K562 (cell line): Measurements from ENCODE around the gene POU4F3. TPM values are rescaled to one million over a fixed set of nuclear protein-coding genes. Genes with fewer than 3 reads are reported as not detected.

ENCODE experiments used
- ATAC-seq: fragments of 200-7000 bp; cut with Tn5 transposase; 3 replicates; pipeline ENCODE4 v1.9.1; 2020; ENCODE audit warnings: moderate library complexity
- BruUV-seq: library from RNA; stranded (reverse); fragments of 400-500 nt; replicated peaks from 2 replicates; lab custom pipeline; 2021; lab: Mats Ljungman, UMichigan
- CTCF ChIA-PET: fragments of 300-600 bp; formaldehyde crosslinking; extraction: SDS; loops from one replicate; lab custom pipeline; 2021; ENCODE audit warnings: low intra/inter-chr PET ratio; lab: Yijun Ruan, JAX
- POLR2A ChIA-PET: fragments of 300-600, 350-650 bp; sonication (Branson Sonifier 250); formaldehyde crosslinking; extraction: SDS; loops from one replicate; lab custom pipeline; 2021; ENCODE audit warnings: antibody characterized with exemption, inconsistent platforms; lab: Yijun Ruan, JAX
- DNase-seq, 4 experiments: peaks; one replicate each; pipeline versions ENCODE4 v3.0.0 to v3.0.0-alpha.2; 2011 to 2018; ENCODE audit warnings: low spot score in 3 of 4, mixed read lengths in 3 of 4; ENCODE audit errors: extremely low read depth in 1 of 4
- FAIRE-seq: peaks from 2 replicates; lab custom pipeline; 2011; peaks lifted over from hg19 to GRCh38; lab: Jason Lieb, UNC
- H2AFZ ChIP-seq: 2 replicates; pipeline ENCODE4 v1.6.0; 2011; ENCODE audit warnings: low read depth, low read length, control low read depth, inconsistent platforms
- H3K27ac ChIP-seq: fragments of 200-600 bp; 3 replicates; pipeline ENCODE4 v1.8.0; 2011; ENCODE audit warnings: low read depth, mild to moderate bottlenecking, control low read depth, inconsistent platforms, low read length, moderate library complexity, mixed read lengths; ENCODE audit errors: extremely low read depth
- H3K27me3 ChIP-seq, 2 experiments: fragments of 300-600 bp in 1 of 2; 2 replicates in 1 of 2; 3 replicates in 1 of 2; pipeline versions ENCODE4 v1.6.0 to v1.8.0; 2011; ENCODE audit warnings: inconsistent platforms in 2 of 2, low read length in 2 of 2, mild to moderate bottlenecking in 1 of 2, mixed read lengths in 1 of 2, moderate library complexity in 1 of 2; ENCODE audit not compliant: control insufficient read depth in 2 of 2, insufficient read depth in 2 of 2
- H3K36me3 ChIP-seq: fragments of 300-600 bp; 3 replicates; pipeline ENCODE4 v1.8.0; 2011; ENCODE audit warnings: mild to moderate bottlenecking, low read length, inconsistent platforms; ENCODE audit not compliant: control insufficient read depth, insufficient read depth
- H3K4me1 ChIP-seq, 2 experiments: fragments of 200-600 bp in 1 of 2; replicated peaks in 1 of 2; 2 replicates in 1 of 2; 3 replicates in 1 of 2; pipeline versions ENCODE4 v1.5.1 to v1.8.0; 2011; ENCODE audit warnings: inconsistent platforms in 2 of 2, low read length in 2 of 2, mild to moderate bottlenecking in 1 of 2, mixed read lengths in 1 of 2, moderate library complexity in 1 of 2; ENCODE audit not compliant: control insufficient read depth in 2 of 2, insufficient read depth in 2 of 2
- H3K4me2 ChIP-seq: 2 replicates; pipeline ENCODE4 v1.6.1; 2011; ENCODE audit warnings: low read length, control low read depth, inconsistent platforms, mixed read lengths; ENCODE audit not compliant: insufficient read depth
- H3K4me3 ChIP-seq: fragments of 200-600 bp; sonication (generic), shearing (Covaris generic); 2 replicates; pipeline ENCODE4 v1.5.1; 2016; ENCODE audit warnings: control low read depth, inconsistent platforms
- H3K79me2 ChIP-seq: fragments of 200-600 bp; 3 replicates; pipeline ENCODE4 v1.8.0; 2011; ENCODE audit warnings: low read length, inconsistent platforms; ENCODE audit not compliant: control insufficient read depth, insufficient read depth
- H3K9ac ChIP-seq, 2 experiments: 2 replicates each; pipeline versions ENCODE4 v1.6.0 to v1.6.1; 2011; ENCODE audit warnings: low read depth in 2 of 2, low read length in 2 of 2, control low read depth in 1 of 2, inconsistent platforms in 1 of 2, mild to moderate bottlenecking in 1 of 2, mixed read lengths in 1 of 2; ENCODE audit not compliant: insufficient read depth in 1 of 2
- H3K9me1 ChIP-seq: one replicate; pipeline ENCODE4 v1.6.0; 2011; ENCODE audit warnings: inconsistent platforms, mild to moderate bottlenecking, low read length, moderate library complexity; ENCODE audit not compliant: control insufficient read depth, insufficient read depth
- H3K9me3 ChIP-seq: replicated peaks from 2 replicates; pipeline ENCODE4 v1.5.1; 2011; ENCODE audit warnings: low read depth, low read length, inconsistent platforms; ENCODE audit not compliant: control insufficient read depth, insufficient read depth
- H4K20me1 ChIP-seq: replicated peaks from 2 replicates; pipeline ENCODE4 v1.6.1; 2011; ENCODE audit warnings: low read length, inconsistent platforms, mixed read lengths; ENCODE audit not compliant: control insufficient read depth, insufficient read depth
- BCL6 ChIP-seq: fragments of 250-450 bp; sonication (Bioruptor Pico); IDR thresholded peaks from 2 replicates; pipeline ENCODE4 v1.4.0; 2020
- BDP1 ChIP-seq: IDR thresholded peaks from 3 replicates; pipeline ENCODE4 v1.6.1; 2011; ENCODE audit not compliant: insufficient read length, insufficient read depth
- BRF1 ChIP-seq: IDR thresholded peaks from 3 replicates; pipeline ENCODE4 v1.6.1; 2011; ENCODE audit warnings: borderline replicate concordance, mild to moderate bottlenecking; ENCODE audit not compliant: insufficient read length; ENCODE audit errors: extremely low read depth
- BRF2 ChIP-seq: IDR thresholded peaks from 3 replicates; pipeline ENCODE4 v1.6.1; 2011; ENCODE audit warnings: borderline replicate concordance, mild to moderate bottlenecking; ENCODE audit not compliant: insufficient read length, insufficient read depth
- CBX3 ChIP-seq, 2 experiments: IDR thresholded peaks; 1 replicate in 1 of 2; 2 replicates in 1 of 2; pipeline ENCODE4 v1.6.1; 2012; ENCODE audit warnings: inconsistent platforms in 2 of 2, low read length in 2 of 2, borderline replicate concordance in 1 of 2, control low read depth in 1 of 2
- FOXJ3 ChIP-seq: sonication (generic); formaldehyde crosslinking; IDR thresholded peaks from 2 replicates; pipeline ENCODE4 v1.4.0; 2020; ENCODE audit warnings: mild to moderate bottlenecking, missing genetic modification reagents
- FOXM1 ChIP-seq, 2 experiments: fragments of 450-650 bp in 1 of 2; sonication (generic) in 1 of 2; formaldehyde crosslinking in 1 of 2; IDR thresholded peaks; 2 replicates each; pipeline versions ENCODE4 v1.6.1 to v1.9.0; 2017 to 2022; ENCODE audit warnings: low read depth in 2 of 2, mild to moderate bottlenecking in 2 of 2, missing genetic modification reagents in 1 of 2, moderate library complexity in 1 of 2
- GABPB2 ChIP-seq: fragments of 250-450 bp; sonication (Bioruptor Pico); conservative IDR thresholded peaks from 2 replicates; pipeline ENCODE4 v1.5.1; 2021; ENCODE audit warnings: mild to moderate bottlenecking
- IFI16 ChIP-seq: fragments of 250-450 bp; sonication (Bioruptor Pico); IDR thresholded peaks from 2 replicates; pipeline ENCODE4 v2.1.2; 2022; ENCODE audit warnings: mild to moderate bottlenecking, inconsistent platforms
- MIER1 ChIP-seq: fragments of 450-650 bp; IDR thresholded peaks from 2 replicates; pipeline ENCODE4 v1.6.1; 2016; ENCODE audit warnings: antibody characterized with exemption, mild to moderate bottlenecking, low read depth
- MTA3 ChIP-seq: fragments of 450-650 bp; formaldehyde crosslinking; IDR thresholded peaks from 2 replicates; pipeline ENCODE4 v1.6.1; 2017; ENCODE audit warnings: mild to moderate bottlenecking, borderline replicate concordance
- MYBL2 ChIP-seq, 2 experiments: fragments of 450-650 bp in 1 of 2; sonication (generic) in 1 of 2; formaldehyde crosslinking in 1 of 2; IDR thresholded peaks; 2 replicates each; pipeline versions ENCODE4 v1.6.1 to v1.8.1; 2017 to 2022; ENCODE audit warnings: borderline replicate concordance in 1 of 2, inconsistent platforms in 1 of 2, low read depth in 1 of 2, mild to moderate bottlenecking in 1 of 2, missing genetic modification reagents in 1 of 2, moderate library complexity in 1 of 2
- NUFIP1 ChIP-seq: fragments of 450-650 bp; IDR thresholded peaks from 2 replicates; pipeline ENCODE4 v1.6.1; 2018; ENCODE audit not compliant: partially characterized antibody
- TEAD1 ChIP-seq, 2 experiments: fragments of 450-650 bp in 1 of 2; sonication (generic) in 1 of 2; formaldehyde crosslinking; IDR thresholded peaks; 2 replicates each; pipeline versions ENCODE4 v1.4.0 to v1.8.0; 2020 to 2022; ENCODE audit warnings: mild to moderate bottlenecking in 2 of 2, missing genetic modification reagents in 1 of 2
- THAP7 ChIP-seq: fragments of 250-450 bp; sonication (Bioruptor Pico); IDR thresholded peaks from 2 replicates; pipeline ENCODE4 v1.5.0; 2021
- ZNF12 ChIP-seq: sonication (generic); formaldehyde crosslinking; IDR thresholded peaks from 2 replicates; pipeline ENCODE4 v1.4.0; 2020; ENCODE audit warnings: mild to moderate bottlenecking, missing genetic modification reagents
- ZNF583 ChIP-seq: fragments of 250-450 bp; sonication (Bioruptor Pico); IDR thresholded peaks from 2 replicates; pipeline ENCODE4 v1.4.0; 2020
- ZNF668 ChIP-seq: fragments of 250-450 bp; sonication (Bioruptor Pico); IDR thresholded peaks from 2 replicates; pipeline ENCODE4 v1.8.0; 2022; ENCODE audit warnings: mild to moderate bottlenecking, inconsistent platforms
- ZNF79 ChIP-seq: fragments of 250-450 bp; sonication (Bioruptor Pico); IDR thresholded peaks from 2 replicates; pipeline ENCODE4 v1.4.0; 2020; ENCODE audit warnings: low read depth, mild to moderate bottlenecking, moderate library complexity
- WGBS: fragments of 100-300 bp; shearing (Covaris generic); methylation state at CpG from one replicate; pipeline ENCODE4 v1.1.6; 2016; ENCODE audit warnings: low coverage, mixed read lengths; ENCODE audit not compliant: insufficient coverage; ENCODE audit errors: missing lambda C conversion rate; 5-methylcytosine and 5-hydroxymethylcytosine counted together
- in situ Hi-C: fragments of 300-500 bp; cut with MboI; formaldehyde crosslinking; loops from 4 replicates; pipeline ENCODE4 v1.15.0; 2018; ENCODE audit warnings: inconsistent platforms, mixed read lengths
- intact Hi-C: fragments of 100-400 bp; cut with micrococcal nuclease; formaldehyde crosslinking; loops from 2 replicates; pipeline ENCODE4 v1.14.2; 2022
- polyA plus RNA-seq, 8 experiments: library from polyadenylated mRNA; depleted of rRNA in 4 of 8; stranded (reverse) in 5 of 8; unstranded in 3 of 8; fragments of >200 nt; fragmentation: Nextera tagmentation in 2 of 8; fragmentation: Illumina TruSeq in 1 of 8; extraction: Ambion mirVana in 2 of 8; extraction: Trizol in 1 of 8; gene quantifications; 2 replicates each; pipeline versions ENCODE4 v1.2.1 to v1.2.3, GENCODE V29; 2011 to 2014; ENCODE audit warnings: inconsistent platforms in 1 of 8, missing spikeins in 1 of 8
- total RNA-seq, 7 experiments: library from RNA; depleted of rRNA in 6 of 7; stranded (reverse); fragments of >200 nt in 6 of 7; fragmentation: Illumina TruSeq in 2 of 7; extraction: Trizol in 2 of 7; gene quantifications; 2 replicates each; pipeline versions ENCODE4 v1.2.1 to v1.2.3, GENCODE V29; 2011 to 2021; ENCODE audit warnings: low replicate concordance in 1 of 7
- TF ChIP-seq, protein P1 (sequence below): fragments of 450-650 bp; formaldehyde crosslinking; conservative IDR thresholded peaks from 2 replicates; pipeline ENCODE4 v1.4.0; 2022; ENCODE audit warnings: mild to moderate bottlenecking, missing genetic modification characterization

POU4F3 gene
- total and polyA plus RNA-seq, 9 of the 15 experiments (the other 6 are each of a cell fraction or from before 2014, with no cell fraction given), result 0.04 to 0.13 (median 0.07) TPM; not detected in 6

DNA sequence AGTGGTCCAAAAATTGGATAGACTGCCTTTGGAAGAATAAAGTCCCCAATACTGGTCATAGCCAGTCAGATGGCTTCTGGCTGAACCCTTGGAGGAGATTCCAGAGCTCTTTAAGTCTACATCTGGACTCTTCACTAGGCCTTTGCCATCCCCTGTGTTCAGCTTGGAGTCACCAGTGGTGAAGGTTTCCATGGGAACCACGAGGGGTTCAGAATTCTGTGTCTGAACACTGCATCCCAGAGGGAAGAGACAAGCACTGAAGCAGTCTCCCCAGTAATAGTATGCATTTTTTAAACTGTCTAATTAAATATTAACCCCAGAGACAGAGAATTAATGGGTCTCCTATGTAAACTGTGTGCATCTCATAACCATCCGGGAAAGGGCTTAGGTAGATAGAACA lies 38.2 kb downstream of the POU4F3 start (continued):
- TF ChIP-seq IFI16 (no peak), BRF2 (no peak), ZNF583 (CRISPR knock-in tag) (no peak), BCL6 (CRISPR knock-in tag) (no peak), MIER1 (no peak), TEAD1 (CRISPR knock-in tag; IDR thresholded peaks at IDR 0.05) (no peak), ZNF12 (CRISPR knock-in tag) (no peak)

DNA sequence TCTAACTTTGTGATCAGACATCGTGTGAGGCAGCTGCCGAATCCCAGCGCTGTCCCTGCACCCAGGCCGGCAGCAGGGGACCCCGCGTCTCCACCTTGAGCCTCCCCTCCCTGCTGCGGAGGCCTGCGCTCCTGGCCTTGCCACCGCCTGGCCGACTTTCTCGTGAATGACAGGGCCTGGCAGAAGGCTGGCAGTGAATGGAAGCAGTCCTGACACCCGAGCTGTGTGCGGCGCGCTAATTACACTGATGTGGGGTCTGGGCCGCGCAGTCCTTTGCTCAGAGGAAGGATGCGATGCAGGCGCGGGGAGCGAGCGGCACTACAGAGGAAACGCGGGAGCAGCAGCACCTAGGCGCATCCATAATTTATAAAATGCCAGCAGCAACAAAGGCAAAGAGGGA lies 40.3 kb downstream of the POU4F3 start:
- no peaks in the 10 kb centered on the region for H4K20me1 ChIP-seq
- no peak for DNase-seq
- BruUV-seq, result no TSS peak
- no peak overlapping the region for H2AFZ ChIP-seq
- in situ Hi-C loops (no loop called here), intact Hi-C loops (no loop called here)
- H3K27me3 ChIP-seq, result peaks cover 15 to 21% of the 10 kb centered on the region in 2 experiments; a peak in 4 of 5 replicates
- no peak for FAIRE-seq
- ChIA-PET POLR2A (interaction anchor here (0.7 kb wide), 1 partner anchor 17 kb away, joined by 3 read pairs; no protein-coding TSS in a partner anchor), CTCF (no interaction called here)
- peaks cover 0 to 3% of the 10 kb centered on the region in 2 experiments; a peak in 1 of 5 replicates for H3K4me1 ChIP-seq
- no peak overlapping the region for H3K4me3 ChIP-seq
- no peak overlapping the region for H3K4me2 ChIP-seq
- no peak overlapping the region for H3K9ac ChIP-seq
- no peaks in the 10 kb centered on the region for H3K9me3 ChIP-seq
- H3K36me3 ChIP-seq, result no peaks in the 10 kb centered on the region
- WGBS, result 4% methylated on average over 21 of the region's 25 CpGs
- ATAC-seq, result no peak
- no peaks in the 10 kb centered on the region for H3K79me2 ChIP-seq
- no peak overlapping the region for H3K27ac ChIP-seq
- H3K9me1 ChIP-seq, result no peaks in the 10 kb centered on the region
- TF ChIP-seq NUFIP1 (no peak), THAP7 (CRISPR knock-in tag) (no peak), MTA3 (no peak), BRF1 (no peak), FOXJ3 (CRISPR knock-in tag) (no peak), GABPB2 (CRISPR knock-in tag) (no peak), MYBL2 (IDR thresholded peaks at IDR 0.05; ENCODE audit: low read depth) (no peak), MYBL2 (CRISPR knock-in tag; IDR thresholded peaks at IDR 0.05; ENCODE audit: borderline replicate concordance) (no peak), CBX3 (IDR thresholded peaks at IDR 0.05; ENCODE audit: borderline replicate concordance in 1 of 2, low read length in 2 of 2) (no peak), ZNF79 (CRISPR knock-in tag) (no peak), ZNF668 (CRISPR knock-in tag) (no peak), FOXM1 (IDR thresholded peaks at IDR 0.05; ENCODE audit: low read depth) (no peak), FOXM1 (CRISPR knock-in tag; IDR thresholded peaks at IDR 0.05; ENCODE audit: low read depth) (no peak), BDP1 (no peak)
- TF ChIP-seq, protein P1, sequence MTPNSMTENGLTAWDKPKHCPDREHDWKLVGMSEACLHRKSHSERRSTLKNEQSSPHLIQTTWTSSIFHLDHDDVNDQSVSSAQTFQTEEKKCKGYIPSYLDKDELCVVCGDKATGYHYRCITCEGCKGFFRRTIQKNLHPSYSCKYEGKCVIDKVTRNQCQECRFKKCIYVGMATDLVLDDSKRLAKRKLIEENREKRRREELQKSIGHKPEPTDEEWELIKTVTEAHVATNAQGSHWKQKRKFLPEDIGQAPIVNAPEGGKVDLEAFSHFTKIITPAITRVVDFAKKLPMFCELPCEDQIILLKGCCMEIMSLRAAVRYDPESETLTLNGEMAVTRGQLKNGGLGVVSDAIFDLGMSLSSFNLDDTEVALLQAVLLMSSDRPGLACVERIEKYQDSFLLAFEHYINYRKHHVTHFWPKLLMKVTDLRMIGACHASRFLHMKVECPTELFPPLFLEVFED (CRISPR knock-in tag), result no peak
